Activated CD4-positive, CD25-positive, alpha-beta regulatory T cell (primary cell): ENCODE measurements around the gene VCPKMT.
"Not testable (repeated sequence)": the region's sequence is repeated elsewhere in the genome, so short reads cannot be mapped to it uniquely, and the experiment has no call there.

Experiments used
- DNase-seq, 4 experiments: peaks; one replicate each; lab custom pipeline; 2025; lab: John Stamatoyannopoulos, UW

The VCPKMT gene

GRCh38 chr14:50092006-50092555 is 24.3 kb downstream of the VCPKMT start:
- no peak for DNase-seq

DNA sequence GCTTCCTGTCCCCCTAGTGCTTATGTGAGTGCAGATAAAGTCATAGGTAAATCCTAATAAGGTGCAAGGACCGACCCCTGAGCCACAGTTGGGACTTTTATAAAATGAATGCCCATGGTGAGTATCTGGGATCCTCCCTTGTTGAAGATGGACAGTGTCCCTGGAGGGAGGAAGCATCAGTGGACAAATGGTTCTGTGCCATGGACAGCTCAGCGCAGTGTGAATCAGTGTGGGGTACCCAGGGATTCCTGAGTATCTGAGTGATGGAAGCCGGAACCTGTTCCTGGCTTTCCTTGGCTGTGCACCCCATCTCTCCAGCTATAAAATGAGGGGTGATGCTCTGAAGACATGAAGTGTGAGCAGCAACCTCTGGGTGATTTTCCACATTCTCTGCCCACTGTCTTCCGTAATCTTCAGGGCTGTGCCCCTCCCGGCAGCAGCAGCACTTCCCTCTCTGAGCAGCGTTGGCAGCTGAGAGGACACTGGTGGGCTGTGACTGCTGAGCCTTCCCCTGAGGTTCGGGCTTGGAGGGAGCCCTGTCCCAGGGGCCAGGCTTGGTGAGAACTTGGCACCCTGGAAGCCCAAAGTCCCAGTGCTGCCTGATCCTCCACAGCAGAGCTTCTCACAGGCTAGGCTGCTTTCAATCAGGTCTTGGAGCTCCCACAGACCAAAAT is 25.0 kb downstream of the VCPKMT start:
- no peak for DNase-seq

- no peak for DNase-seq
These were observed 27.2 kb downstream of the VCPKMT start for GRCh38 chr14:50089208-50089607.

DNA sequence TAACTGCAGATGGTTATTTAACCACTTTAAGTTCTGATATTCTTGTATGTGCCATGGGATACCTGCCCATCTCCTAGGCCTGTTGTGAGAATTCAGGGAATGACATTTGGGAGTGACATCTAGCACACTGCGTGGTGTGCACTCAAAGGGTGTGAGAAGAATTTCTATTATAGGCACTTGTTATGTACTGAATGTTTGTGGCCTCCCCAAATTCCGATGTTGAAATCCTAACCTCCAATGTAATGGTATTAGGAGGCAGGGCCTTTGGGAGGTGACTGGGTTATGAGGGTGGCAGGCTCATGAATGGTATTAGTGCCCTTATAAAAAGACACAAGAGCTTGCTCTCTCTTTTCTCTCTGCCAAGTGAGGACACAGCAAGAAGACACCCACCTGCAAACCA is 27.6 kb downstream of the VCPKMT start:
- DNase-seq: no peak

- no peak for DNase-seq
These were observed 28.3 kb downstream of the VCPKMT start for GRCh38 chr14:50088117-50088515.

- no peak for DNase-seq
These were observed 28.8 kb downstream of the VCPKMT start for GRCh38 chr14:50087341-50088116.

GRCh38 chr14:50086321-50086711 is 30.1 kb downstream of the VCPKMT start:
- DNase-seq: no peak

GRCh38 chr14:50085570-50086320 is 30.6 kb downstream of the VCPKMT start:
- peak in 1 of 4 experiments; percentile 9 for DNase-seq

DNA sequence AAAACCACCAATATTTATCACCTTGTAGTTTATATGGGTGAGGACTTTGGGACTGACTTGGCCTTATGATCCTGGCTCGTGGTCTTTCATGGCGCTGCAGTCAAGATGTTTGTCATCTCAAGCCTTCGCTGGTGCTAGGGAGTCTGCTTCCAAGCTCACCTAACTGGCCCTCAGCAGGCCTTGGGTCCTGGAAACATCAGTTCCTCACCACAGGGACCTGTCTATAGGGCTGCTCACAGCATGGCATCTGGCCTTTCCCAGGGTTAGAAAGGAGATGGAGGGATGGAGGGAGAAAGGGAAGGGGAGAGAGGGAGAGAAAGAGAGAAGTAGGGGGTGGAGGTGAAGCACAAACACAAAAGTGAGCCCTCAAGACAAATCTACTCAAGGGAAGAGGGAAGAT is 31.7 kb downstream of the VCPKMT start:
- no peak for DNase-seq

DNA sequence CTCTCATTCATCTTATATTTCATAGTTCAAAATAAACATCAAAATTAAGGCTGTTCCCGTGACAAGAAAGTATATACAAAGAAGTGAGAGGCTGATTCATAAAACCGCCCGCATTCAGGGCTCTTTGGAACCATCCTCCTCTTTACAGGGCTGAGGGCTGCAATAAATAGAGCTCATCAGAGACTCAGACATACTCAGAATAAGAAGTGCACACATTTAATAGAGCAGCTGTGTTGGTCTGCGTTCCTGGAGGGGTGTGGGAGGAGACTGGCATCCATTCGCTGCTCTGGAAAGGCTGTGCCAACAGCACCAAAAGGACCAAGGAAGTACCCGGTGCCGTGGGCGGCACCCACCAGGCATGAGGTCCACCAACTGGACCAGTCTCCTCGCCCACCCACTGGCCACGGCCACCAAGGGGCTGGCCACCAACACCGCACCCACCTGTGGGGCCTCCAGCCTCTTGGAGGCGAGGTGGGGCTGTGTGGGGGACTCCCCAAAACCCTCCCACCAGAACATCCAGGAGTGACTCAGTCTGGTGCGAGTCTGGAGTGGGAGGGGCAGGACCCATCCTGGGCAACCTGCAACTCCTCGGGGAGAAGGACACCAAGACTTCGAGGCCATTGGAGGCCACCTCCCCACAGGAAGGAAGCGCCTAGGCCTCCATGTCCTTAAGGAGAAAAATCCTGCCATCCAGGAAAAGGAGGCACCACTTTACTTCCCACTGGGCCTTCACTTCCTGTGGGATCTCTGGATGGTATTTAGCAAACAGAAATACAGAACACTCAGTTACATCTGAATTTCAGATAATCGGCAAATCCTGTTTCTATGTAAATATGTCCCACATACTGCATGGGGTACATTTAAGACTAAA is 32.7 kb downstream of the VCPKMT start:
- DNase-seq: peak in 2 of 4 experiments; percentile 30 to 38

GRCh38 chr14:50082784-50083466 is 33.4 kb downstream of the VCPKMT start:
- peak; percentile 53 to 59 (median 54) for DNase-seq

DNA sequence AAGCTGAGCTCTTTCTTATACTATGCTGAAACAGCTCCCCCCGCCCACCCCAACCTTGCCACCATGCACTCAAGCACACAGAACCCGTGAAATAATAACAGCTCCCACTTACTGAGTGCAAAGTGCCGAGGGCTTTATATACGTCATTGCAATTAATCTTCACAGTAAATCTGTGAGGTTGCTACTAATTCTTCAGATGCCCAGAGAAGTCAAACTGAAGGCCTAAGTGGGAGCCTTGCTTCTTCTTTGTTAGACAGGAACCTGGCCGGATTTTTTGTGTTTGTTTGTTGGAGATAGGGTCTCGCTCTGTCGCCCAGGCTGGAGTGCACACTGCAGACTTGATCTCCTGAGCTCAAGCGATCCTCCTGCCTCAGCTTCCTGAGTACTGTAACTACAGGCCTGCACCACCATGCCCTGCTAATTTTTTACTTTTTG is 34.0 kb downstream of the VCPKMT start:
- DNase-seq: peak in 2 of 4 experiments; percentile 13 to 17

GRCh38 chr14:50079103-50079502 is 37.3 kb downstream of the VCPKMT start:
- not testable (repeated sequence) for DNase-seq

- DNase-seq: not testable (repeated sequence)
These were observed 42.7 kb downstream of the VCPKMT start for GRCh38 chr14:50073663-50074062.

GRCh38 chr14:50072395-50072794 is 44.0 kb downstream of the VCPKMT start:
- DNase-seq: no peak

DNA sequence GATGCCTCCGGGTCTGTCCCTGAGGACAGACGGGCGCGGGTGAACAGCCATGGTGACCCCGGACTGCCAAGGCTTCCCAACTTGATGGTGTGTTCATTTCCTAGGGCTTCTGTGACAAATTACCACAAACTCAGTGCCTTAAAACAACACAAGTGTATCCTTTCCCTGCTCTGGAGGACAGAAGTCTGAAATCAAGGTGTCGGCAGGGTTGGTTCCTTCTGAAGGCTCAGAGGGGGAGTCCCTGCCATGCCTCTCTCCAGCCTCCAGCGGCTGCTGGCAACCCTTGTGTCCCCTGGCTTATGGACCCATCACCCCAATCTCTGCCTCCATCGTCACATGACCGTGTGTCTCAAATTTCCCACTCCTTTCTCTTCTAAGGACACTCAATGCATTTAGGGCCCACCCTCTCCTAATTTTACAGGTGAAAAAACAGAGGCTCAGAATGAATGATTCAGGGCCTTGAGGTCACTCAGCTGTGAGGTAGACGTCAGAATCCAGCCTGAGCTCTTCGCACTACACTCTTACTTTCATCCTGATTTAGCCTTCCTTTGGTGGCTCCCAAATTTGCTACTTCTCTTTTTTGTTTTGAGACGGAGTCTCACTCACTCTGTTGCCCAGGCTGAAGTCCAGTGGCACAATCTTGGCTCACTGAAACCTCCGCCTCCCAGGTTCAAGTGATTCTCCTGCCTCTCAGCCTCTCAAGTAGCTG is 45.4 kb downstream of the VCPKMT start:
- DNase-seq: no peak

GRCh38 chr14:50070230-50070629 is 46.1 kb downstream of the VCPKMT start:
- DNase-seq: no peak

- DNase-seq: no peak
These were observed 47.0 kb downstream of the VCPKMT start for GRCh38 chr14:50069325-50069724.

GRCh38 chr14:50068496-50068895 is 47.9 kb downstream of the VCPKMT start:
- DNase-seq: no peak
